LHCN-M2 (cell line): ENCODE data around the gene DNAJA1. TPM values are rescaled to one million over a fixed set of nuclear protein-coding genes. Genes with fewer than 3 reads are reported as not detected.

Source experiments
- DNase-seq: peaks from one replicate; pipeline ENCODE4 v3.0.0-alpha.2; 2012; ENCODE audit warnings: low read depth
- total RNA-seq: library from RNA; depleted of rRNA; stranded (reverse); fragments of >200 nt; gene quantifications from 2 replicates; pipeline ENCODE4 v1.2.3, GENCODE V29; 2014

The DNAJA1 gene
- total RNA-seq, 1 experiment from 2014 or later, result 196 TPM

- DNase-seq, result peak; percentile 23
These were observed 684 bp downstream of the DNAJA1 start for GRCh38 chr9:33025572-33026342.

- DNase-seq, result peak; percentile 53
These were observed 4.2 kb downstream of the DNAJA1 start for GRCh38 chr9:33029231-33029786.

DNA sequence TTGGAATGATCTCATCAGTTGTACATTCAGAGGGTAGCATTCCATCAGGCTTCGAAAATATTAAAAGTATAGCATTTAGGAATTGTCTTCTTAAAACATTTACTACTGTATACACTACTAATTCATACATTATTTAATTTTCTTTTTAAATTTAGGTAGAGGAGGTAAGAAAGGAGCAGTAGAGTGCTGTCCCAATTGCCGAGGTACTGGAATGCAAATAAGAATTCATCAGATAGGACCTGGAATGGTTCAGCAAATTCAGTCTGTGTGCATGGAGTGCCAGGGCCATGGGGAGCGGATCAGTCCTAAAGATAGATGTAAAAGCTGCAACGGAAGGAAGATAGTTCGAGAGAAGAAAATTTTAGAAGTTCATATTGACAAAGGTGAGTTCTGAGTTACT is 5.2 kb downstream of the DNAJA1 start:
- no peak for DNase-seq

DNA sequence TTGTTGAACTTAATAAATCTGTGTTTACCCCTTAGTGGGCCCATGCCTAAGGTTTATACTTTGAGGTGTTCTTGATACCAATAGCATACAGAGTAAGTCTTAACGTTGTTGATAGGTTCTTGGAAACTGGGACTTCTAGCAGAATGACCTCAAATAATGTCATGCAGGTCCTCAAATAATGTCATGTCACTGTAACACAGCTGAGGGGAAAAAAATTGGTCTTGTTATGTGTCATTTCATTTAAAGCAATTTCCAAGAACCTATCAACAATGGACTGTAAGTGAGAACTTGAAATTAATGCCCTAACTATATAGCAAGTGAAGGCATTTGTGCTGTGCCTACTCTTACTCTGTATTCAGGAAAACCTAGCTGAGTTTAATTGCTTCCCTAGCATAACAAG is 7.2 kb downstream of the DNAJA1 start:
- no peak for DNase-seq

DNA sequence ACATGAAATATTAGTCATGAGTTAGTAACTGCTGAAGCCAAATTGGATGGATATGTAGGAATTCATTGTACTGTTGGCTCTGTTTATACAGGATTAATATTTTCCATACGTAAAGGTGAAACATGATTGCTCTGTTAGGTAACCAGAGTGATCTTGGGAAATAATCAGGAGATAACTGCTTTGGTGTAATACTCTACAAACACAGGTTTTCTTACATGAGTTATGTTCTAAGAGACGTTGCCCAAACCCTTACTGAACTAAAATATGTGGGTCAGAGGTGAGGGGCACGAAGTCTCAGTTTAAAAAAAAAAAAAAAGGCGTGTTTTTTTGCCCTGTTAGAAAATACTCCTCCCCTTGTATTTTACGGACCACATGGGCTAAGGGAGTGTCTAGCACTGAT is 7.8 kb downstream of the DNAJA1 start:
- no peak for DNase-seq

DNA sequence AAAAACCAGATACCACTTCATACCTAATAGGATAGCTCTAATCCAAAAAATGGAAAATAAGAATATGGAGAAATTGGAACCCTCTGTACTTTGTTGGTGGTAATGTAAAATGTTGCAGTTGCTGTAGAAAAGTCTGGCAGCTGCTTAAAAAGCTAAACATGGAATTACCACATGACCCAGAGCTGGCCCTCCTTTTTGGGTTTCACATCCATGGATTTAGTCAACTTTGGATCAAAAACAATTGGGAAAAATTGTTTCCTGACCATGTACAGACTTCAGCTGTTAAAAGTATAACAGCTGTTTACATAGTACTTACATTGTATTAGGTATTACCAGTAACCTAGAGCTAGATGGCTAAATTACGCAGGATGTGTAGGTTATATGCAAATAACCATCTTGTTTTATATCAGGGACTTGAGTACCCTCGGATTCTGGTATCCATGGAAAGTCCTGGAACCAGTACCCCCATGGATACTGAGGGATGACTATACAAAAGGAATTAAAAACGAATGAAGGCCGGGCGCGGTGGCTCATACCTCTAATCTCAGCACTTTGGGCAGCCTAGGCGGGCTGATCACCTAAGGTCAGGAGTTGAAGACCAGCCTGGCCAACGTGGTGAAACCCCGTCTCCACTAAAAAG is 15.8 kb downstream of the DNAJA1 start:
- peak; percentile 46 for DNase-seq

- peak; percentile 40 for DNase-seq
These were observed 16.5 kb downstream of the DNAJA1 start for GRCh38 chr9:33041432-33042188.

- no peak for DNase-seq
These were observed 17.4 kb downstream of the DNAJA1 start for GRCh38 chr9:33042473-33042872.

- no peak for DNase-seq
These were observed 18.6 kb downstream of the DNAJA1 start for GRCh38 chr9:33043671-33044070.

- DNase-seq, result peak; percentile 90
These were observed 19.1 kb downstream of the DNAJA1 start for GRCh38 chr9:33044162-33044673.

GRCh38 chr9:33044677-33045282 is 19.7 kb downstream of the DNAJA1 start:
- DNase-seq, result no peak

DNA sequence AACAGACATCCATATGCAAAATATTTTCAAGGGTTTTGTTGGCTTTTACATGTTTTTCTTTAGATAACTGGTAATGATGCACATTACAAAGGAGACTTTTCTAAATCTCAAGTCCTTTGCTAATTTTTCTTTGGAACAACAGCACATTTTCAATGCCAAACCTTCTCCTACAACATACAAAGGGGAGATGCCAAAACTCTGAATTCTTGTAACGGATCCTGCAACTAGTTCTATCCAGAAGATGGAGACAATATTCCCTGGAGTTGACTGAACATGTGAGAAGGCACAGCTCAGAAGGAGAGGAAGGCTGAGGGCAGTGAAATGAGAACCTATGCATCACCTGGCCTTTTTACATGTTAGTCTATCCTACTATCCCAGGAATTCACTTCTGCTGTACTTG is 21.0 kb downstream of the DNAJA1 start:
- no peak for DNase-seq

- no peak for DNase-seq
These were observed 23.0 kb downstream of the DNAJA1 start for GRCh38 chr9:33048054-33048465.

DNA sequence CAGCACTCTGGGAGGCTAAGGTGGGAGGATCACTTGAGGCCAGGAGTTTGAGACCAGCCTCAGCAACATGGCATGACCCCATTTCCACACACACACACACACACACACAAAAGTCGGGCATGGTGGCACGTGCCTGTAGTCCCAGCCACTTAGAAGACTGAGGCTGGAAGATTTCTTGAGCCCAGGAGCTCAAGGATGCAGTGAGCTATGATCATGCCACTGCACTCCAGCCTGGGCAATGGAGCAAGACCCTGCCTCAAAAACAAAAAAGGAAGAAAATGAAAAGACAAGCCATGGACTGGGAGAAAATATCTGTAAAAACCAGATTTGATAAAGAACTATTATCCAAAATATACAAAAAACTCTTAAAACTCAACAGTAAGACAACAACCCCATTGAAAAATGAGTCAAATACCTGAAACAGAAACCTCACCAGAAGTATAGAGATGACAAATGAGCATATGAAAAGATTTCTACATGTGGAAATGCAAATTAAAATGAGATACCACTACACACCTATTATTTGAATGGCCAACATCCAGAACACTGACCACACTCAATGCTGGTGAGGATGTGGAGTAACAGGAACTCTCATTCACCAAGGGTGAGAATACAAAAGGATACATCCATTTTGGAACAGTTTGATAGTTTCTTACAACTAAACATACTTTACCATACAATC is 24.7 kb downstream of the DNAJA1 start:
- no peak for DNase-seq

- no peak for DNase-seq
These were observed 26.1 kb downstream of the DNAJA1 start for GRCh38 chr9:33051144-33051543.

GRCh38 chr9:33065157-33066076 is 40.3 kb downstream of the DNAJA1 start:
- no peak for DNase-seq

GRCh38 chr9:33068991-33069390 is 43.9 kb downstream of the DNAJA1 start:
- no peak for DNase-seq

DNA sequence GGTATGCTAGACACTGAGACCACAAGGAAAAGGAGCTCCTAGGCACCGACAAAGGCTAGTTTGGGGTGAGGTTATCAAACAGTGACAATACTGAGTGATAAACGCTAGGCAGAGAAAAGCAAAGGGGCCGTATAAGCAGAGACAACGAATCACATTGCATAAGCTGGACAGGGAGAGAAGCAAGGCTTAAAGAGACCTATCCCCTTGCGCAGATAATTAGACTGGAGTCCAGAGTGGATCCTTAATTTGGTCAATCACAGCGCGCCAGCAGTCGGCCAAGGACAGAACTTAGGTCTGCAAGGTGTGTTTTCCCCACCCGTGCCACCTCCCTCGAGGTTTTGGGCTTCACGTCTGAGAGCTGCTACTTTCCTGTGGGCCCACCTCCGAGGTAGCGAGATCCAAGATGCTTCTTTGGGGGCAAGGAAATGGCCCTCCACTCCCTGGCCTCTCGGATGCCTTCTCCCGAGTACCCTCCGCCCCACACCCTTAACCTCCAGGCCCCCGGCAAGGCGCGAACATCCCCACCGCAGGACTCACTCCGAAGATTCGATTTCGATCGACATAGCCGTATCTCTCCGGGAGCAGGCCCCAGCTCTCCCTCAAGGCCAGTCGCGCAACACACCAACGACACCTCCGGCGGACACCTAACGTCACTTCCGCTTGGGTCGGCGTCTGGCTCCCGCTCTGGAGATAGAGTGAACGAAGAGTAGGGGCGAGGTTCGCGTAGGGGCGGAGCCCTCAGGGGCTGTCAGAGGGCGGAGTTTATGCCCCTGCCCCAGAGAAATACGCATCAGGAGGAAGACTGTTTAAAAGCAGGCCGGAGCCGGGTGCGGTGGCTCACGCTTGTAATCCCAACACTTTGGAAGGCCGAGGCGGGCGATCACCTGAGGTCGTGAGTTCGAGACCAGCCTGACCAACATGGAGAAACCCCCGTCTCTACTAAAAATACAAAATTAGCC is 51.3 kb downstream of the DNAJA1 start, which contains the start of gene SMU1:
SMU1 (minus strand) TSS at position 629 of the 959 bp plus-strand sequence; CDS start at position 563, 66 bp downstream.
- peak; percentile 96 for DNase-seq
